ENCODE data around the gene LYPD6B.

Gene LYPD6B

DNA sequence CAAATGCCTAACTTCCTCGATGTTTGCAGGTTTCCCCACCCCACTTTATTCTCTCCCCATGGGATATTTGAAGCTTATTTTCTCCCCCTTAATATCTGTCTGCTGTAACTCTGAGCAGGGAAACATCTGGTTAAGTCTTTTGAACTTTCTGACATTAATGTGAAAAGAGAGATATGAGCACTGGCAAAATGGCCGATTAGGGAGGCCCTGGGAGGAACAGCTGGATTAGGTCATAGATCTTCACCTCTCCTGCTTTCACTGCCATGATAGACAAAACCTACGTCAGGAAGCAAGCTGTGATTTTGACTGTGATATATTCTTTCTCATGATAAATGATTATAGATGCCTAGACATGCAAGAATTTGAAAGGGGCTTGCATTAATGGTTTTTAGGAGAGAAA is 43.6 kb downstream of the LYPD6B start:
- DNase-seq = no peak

DNA sequence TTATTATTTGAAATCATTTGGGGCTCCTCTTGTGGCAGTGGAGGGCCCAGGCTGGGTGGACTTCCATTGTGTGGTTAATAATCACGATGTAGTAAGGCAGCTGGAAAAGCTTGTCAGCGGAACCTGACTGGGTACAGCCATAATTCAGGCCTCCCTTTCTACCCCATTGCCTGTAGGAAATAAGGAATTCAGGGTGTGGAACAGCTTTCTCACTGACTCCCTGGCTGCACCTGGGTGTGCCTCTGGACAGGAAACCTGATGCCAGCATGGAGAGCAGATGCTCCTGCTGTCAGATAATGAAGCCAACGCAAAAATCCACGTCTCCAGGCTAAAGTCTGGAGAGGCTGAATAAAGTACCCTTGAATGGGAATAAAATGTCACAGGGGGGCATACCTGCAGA is 44.2 kb downstream of the LYPD6B start:
- no peak for DNase-seq

DNA sequence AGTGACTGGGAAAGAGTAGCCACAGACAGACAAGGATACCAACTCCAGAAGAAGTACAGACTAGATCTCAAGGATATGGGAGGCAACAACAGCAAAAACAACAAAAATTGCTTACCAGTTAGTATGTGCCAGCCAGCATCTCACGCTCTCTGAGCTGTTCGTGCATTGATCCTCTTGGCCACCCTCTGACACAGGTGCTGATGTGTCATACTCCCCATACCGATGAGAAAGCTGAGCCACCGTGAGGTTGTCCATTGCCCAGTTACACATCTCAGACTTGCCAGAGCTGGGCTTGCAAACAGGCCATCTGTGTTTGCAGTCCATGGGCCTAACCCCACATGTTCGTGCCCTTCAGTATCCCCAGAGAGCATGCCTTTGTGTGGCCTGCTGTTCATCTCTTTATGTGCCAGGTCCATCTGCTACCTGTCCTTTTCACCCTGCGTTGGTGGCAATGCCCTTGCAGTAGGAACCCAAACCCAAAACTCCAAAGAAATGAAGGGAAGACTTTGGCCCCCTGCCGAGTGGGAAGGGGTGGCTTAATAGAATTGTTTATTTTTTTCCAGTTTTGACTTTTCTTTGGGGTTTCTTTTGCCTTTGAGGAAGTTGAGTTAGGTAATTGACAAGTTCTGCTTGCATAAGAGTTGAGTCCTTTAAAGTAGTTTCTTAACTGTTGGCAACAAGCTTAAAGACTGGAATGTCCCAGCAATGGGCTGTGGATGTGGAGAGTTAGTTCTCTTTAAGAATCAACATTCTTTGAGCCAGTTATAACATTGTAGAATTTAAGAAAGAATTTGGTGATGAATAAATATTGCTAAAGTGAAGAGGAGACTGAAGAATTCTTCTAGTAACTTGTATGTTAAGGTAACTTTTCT is 46.7 kb downstream of the LYPD6B start:
- no peak for DNase-seq

DNA sequence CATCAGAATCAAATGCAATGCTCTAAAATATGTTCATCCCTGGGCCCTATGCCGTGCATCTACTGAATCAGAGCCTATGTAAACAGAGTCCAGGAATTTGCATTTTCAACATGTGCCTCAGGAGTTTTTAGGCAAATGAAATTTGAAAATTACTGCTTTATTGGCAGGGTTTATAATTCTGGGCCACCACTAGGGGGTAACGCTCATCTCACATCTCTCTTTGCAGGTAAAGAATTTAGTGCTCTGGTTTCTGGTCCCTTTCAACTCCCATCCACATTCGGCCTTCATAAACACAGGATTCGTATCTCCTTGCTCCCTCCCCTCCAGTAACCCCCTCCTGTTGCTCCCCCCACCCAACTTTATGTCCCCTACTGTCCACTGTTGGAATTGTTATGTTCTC is 49.3 kb downstream of the LYPD6B start:
- DNase-seq = no peak

DNA sequence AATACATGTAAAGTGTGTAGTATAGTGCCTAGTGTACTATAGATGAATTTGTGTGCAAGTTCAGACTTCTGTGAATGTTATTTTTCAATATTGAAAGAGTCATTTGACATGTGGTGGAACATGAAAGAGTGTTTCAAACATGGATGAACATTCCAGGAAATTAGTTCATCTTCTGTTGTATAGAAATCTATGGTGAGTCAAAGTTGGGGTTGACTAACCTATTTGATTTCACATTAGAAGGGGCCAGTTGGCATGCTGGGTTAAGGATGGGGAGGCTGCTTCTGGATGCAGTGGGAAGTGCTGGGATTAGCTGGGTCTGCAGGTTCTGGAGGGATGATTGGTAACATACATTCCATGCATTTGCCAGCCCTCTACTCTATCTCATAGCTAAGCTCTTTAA is 50.6 kb downstream of the LYPD6B start:
- no peak for DNase-seq

DNA sequence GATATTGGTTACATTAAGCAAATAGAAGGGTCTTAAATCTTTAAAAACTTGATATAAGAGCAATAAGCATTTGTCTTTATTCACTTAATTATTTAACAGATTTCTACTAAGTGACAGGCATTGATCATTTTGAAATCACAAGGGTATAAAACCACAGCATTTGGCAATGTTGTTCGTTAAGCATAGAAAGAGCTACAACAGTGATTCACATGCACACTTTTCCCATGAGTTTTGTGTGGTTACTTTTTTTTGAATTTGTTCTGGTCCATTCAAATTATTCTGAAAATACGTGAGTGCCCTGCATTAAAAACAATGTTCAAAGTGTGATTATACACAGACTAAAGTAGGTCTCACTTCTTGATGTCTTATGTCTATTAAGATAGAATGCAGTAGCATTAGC is 52.2 kb downstream of the LYPD6B start:
- no peak for DNase-seq

DNA sequence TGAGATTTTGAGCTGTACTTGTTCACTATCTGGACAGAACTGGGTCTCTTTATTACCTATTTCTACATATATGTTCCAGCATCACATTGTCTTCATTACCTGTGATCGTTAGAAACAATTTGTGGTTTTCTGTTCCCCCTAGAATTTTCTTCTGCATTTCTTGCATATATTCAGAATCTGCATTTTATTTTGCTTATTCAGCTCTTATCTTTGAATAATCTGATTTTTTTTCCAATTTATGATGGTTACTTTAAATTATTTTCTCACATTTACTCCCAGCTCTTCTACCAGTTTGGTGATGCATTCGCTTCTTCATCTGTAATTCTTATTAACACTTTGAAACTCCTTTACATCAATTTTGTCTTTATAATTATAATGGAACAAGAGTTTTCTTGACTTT is 55.1 kb downstream of the LYPD6B start:
- no peak for DNase-seq

DNA sequence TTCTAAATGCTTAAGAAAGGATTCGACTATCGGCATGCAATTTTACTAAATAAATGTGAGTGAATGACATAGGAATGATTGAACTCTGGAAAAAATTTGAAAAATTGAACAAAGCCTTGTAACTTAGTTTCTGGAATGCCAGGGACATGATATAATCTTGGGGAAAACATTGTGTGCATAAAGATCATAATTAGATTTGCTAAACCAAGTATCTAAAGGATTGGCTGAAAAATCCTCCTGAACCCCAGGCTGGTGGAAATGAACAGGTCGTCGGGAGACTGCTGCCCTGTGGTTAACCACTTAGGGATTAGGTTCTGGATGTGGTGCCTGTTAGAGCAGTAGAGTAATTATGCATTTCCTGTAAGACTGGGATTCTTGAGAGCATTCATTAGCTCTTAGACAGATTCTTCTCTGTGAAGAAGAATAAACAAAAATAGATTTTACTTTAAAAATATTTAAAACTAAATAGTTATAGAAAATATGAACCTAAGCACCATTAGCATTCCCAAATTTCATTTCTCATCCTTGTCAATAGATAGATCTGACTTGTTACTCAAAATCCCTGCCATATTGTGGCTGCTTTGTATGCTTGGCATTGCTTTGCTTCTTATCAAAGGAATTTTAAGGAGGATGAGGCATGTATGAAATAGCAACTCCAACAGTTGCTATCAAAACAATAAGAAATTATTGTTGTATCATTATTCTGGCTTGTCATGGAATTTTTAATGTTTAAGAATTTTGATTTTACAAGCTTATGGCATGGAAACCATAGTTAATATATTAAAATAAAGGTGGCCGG is 55.9 kb downstream of the LYPD6B start:
- no peak for DNase-seq

DNA sequence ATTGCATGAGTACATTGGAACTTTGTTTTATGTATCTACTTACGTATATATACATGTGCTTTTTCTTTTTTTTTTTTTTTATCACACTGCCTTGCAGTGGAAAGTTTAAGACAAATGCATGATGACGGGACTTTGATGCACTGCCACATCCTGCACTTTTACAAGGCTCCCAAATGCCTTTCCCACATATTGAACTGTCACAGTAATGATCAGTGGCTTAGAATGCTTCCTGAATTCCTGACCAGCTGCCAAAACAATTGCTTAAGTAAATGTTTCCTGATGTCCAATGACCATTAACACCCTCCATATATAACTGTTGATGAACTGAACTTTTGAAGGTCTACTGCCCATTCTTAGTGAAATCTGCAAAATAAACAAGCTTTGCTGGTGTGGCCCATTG is 60.2 kb downstream of the LYPD6B start:
- DNase-seq = no peak

DNA sequence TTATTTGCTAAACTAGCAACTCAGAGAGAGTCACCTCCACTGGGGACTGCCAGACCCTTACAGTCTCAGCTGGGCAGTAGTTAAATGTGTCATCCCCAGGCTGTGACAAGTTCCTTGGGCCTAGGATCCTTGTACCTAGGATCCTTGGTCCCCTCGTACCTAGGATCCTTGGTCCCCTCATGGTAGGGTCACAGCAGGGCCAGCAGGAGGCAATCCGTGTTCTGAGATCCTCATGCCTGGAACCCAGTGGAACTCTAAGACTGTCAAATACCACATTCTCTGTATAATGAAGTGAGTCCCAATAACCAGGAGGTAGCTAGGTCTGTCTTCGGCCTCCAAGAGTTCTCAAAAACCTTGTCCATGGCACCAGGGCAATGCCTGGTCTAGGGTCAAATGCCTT is 60.8 kb downstream of the LYPD6B start:
- no peak for DNase-seq

DNA sequence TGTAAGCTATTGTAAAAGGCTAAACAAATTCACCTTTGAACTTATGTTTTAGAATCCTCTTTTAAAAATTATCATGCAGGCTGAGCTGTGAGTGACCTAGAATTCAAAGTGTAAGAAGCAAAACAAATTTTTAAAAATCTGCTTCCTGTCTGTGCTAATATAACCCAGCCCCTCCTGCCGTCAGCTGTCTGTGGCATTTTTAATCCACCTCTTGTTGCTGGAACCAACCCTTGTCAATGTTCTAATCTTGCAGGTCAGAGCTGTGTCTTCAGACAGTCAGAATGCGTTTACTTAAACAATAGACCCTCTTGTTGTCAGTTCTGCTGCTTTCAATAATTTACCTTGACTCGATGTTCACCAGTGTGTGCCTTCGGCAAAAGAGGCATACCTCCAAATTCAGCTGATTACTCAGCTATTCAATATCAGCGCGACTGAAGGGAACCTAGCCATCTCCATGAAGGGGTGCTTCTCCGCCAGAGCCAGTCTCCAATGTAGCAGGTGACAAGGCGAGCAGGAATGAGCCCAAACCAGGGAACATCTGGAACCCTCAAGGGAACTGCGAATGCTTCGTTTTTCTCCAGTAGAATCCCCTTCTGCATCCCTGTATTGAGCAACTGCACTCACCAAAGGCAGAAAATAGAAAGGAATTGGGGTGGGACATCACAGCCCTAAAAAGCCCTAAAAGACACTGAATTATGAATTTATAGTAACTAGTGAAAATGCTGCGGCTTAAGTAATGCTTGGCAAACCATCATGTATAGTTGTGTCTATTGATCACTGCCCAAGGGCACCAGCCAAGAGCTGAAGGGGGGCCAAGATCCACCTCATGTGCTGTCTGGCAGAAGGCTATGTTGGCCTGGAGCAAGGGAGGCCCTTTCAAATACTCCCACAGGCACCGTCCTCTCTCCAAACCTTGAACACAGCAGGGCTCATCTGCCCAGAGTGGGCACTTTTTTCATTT is 62.5 kb downstream of the LYPD6B start:
- DNase-seq = no peak

DNA sequence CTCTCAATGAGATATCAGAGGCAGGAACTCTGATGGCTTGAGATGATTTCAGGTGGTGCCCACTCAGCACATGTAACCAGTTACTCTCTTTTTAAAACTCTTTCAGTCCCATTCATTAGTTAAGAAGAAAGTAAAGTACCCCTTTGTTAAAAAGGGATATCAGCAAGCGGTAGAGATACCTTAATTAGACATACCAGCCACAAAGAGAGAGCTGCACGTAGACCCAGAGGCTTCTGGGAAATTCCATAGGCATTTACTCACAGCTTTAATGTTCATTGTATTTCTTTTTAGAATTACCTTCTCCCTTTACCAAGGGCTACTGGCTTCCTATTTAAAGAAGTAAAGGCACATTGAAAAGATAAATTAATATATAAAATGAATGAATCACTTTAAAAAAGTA is 63.3 kb downstream of the LYPD6B start:
- DNase-seq = no peak

DNA sequence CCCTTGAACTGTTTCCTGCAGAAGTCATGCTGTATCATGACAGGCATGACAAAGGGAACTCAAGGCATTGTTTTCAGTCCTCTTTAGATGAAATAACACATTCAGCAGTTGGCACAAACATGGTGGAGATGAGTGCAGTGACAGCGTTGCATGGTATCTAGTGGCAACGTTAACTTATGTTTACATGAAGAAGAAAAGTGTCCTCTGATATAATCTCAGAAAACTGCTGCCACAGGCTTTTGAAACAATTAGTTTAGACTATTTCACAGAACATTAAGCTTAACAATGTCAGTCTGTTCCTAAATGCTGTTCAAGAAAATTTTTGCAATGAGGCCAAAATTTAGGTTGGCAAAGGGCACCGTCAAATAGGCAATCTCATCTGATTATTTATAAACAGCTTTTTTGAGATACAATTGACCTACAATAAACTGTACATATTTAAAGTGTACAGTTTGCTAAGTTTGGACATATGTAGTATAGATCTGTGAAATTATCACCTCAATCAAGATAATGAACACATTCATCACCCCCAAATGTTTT is 64.7 kb downstream of the LYPD6B start:
- DNase-seq = no peak

DNA sequence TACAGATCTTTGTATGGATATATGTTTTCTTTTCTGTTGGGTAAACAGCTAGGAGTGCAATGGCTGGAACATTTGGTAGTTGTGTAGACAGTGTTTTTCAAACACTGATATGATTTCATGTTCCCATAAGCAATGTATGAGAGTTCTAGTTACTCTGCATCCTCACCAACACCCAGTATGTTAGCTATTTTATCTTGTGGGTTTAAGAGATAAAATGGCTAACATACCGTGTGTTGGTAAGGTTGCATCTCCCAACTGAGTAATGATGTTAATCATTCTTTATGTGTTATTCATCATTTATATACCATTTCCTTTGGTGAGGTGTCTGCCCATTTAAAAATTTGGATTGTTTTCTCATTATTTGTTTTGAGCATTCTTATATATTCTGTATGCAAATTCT is 65.7 kb downstream of the LYPD6B start:
- DNase-seq = no peak

DNA sequence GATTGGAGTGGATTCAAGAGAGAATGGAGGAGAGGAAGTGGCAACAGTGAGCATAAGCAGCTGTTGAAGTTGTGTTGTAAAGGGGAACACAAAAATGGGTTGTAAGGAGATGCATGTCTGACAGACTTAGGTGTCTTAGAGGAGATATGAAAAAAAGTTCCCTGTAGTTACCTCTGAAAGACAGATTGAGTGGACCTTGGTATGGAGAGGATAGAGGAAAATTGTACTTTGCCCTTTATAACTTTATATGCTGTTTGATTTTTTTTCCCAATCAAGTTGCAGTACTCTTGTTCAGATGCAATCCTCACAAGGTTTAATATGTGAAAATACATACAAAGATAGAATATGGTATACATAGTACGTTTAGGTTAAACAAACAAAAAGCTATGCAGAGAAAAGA is 73.6 kb downstream of the LYPD6B start:
- DNase-seq = no peak

DNA sequence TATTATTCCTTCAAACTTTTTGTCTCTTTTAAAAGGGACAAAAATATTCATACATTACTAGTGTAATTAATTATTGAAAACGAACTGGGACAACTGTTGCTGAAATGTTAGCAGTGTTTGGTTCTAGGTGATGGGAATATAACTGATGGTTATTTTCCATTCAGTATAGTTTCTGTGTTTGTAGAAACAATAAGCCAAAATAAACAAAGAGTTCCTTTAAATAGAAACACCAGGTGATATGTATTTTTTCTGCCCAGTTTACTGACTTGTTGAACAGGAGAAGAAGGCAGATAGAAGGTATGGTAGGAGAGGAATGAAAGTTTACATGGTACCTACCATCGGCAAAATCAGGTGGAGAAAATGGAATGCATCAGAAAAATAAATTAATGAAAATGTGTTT is 74.2 kb downstream of the LYPD6B start:
- DNase-seq = no peak

DNA sequence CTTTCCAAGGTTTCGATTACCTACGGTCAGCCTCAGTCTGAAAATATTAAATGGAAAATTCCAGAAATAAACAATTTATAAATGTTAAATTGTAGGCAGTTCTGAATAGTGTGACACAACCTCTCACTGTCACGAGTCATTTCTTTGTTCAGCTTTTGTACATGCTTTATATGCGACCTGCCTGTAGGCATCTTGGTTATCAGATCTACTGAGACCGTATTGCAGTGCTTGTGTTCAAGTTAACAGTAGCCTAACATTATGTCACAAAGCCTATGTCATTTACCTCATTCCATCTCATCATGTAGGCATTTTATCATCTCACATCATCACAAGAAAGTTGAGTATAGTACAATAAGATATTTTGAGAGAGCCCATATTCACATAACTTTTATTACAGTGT is 77.3 kb downstream of the LYPD6B start:
- DNase-seq = no peak

DNA sequence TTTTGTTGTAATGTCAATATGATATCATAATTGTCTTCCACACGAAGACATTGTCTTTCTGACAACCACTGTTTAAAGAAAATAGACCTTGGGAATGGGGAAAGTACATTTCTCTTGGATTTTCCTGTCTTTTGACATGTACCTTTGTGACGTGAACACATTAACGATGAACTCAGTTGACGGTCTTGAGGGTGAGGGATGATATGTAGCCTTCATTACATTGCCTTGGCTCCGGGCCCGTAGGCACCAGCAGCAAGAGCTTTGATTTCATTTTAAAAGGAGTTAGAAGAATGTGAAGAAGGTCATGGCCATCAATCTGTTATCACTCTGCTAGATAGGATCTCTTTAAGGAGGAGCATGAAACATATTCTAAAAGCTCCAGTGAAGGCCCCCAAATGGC is 80.9 kb downstream of the LYPD6B start:
- DNase-seq = no peak

DNA sequence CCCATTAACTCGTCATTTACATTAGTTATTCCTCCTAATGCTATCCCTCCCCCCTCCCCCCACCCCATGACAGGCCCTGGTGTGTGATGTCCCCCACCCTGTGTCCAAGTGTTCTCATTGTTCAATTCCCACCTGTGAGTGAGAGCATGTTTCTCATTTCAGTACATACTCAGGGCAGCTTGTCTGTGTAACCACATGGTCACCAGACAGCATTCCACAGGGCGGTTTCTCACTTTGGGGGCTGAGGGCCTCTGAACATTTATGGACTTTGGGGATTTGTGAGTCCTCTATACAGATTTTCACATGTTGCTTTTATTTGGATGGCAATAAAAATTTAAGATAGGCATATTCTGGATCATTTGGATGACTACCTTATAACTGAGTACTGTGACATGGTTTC is 84.0 kb downstream of the LYPD6B start:
- DNase-seq = no peak

DNA sequence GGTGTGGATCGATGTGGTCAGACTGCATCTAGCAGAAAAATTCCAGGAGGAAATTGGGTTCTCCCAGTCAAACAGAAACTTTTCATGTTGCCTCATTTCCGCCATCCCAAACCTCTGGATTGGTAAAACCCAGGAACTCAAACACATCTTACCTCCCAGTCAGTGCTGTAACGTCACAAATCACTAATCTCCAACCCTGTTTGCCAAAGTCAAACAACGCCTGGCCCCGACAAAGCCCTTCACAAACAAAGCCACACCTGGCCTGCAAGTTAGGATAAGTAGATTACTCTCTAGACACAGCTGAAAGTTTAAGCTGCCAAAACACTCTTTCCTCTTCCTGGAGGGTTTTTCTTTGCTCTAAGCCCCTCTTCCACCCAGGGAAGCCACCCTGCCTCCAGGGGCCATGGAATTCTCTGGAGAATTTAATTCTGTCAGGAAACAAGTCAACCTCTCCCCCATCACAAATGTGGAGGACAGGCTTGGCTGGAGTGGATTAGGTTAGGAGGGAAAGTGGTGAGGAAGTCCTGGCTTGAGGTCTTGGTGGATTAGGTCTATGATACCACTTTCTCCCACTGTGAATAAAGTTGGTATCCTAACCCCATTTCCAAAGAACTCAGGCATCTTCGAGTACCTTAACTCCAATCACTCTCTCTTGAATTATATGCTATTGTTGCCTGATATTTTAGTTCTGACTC is 86.7 kb downstream of the LYPD6B start:
- DNase-seq = no peak

DNA sequence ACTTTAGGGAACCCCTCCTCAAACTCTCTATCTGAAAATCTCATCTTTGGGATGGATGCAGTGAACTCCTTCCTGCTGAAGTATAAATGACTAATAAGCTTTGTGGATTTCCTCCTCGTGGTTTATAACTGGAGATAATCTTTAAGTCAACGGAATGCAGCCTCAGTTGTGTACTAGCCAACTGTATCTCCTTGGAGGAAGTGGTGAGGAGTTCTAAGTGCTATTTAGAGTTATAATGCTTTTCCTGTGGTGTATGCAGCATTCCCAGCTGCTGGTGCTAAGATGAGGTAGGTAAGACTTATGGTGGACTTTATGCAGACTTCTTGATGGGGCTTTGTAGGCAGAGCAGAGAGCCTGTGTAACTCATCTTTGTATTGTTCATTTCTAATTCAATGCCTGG is 90.9 kb downstream of the LYPD6B start:
- DNase-seq = no peak

DNA sequence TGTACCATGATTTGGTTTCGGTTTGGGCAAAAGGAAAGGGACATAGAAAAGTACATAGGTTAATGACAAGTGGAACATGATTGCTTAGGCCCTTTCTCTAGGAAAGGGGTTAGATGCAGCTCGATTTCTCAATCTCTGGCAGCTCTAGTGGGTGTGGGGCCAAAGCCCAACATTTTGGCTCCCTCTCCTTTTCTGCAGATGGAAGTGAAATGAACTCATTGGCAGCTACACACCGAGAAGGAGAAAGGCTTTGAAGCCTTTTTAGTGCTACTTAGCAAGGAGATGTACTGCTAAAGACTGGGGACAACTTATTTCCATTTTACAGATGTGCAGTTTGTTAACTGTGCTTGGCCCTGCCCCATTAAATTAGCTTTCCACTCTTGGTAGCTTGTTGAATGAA is 93.8 kb downstream of the LYPD6B start:
- no peak for DNase-seq

Measured in activated effector memory CD4-positive, alpha-beta T cell treated with anti-CD3 and anti-CD28 coated beads, Interleukin-2, amount 50 U/mL, for 16 hours (primary cell).